NCI-H748 treated with DMSO at 0.1 percent for 48 hours (cell line): ENCODE measurements around the gene EXO5.
A peak's percentile ranks its signal among the peaks of the same experiment; 100 is the strongest.
"Not testable (repeated sequence)": the region's sequence is repeated elsewhere in the genome, so short reads cannot be mapped to it uniquely, and the experiment has no call there.

Experiments used
- DNase-seq: peaks from one replicate; lab custom pipeline; 2025; lab: John Stamatoyannopoulos, UW

Gene EXO5, protein sequence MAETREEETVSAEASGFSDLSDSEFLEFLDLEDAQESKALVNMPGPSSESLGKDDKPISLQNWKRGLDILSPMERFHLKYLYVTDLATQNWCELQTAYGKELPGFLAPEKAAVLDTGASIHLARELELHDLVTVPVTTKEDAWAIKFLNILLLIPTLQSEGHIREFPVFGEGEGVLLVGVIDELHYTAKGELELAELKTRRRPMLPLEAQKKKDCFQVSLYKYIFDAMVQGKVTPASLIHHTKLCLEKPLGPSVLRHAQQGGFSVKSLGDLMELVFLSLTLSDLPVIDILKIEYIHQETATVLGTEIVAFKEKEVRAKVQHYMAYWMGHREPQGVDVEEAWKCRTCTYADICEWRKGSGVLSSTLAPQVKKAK

GRCh38 chr1:40508375-40509341, at the start of gene EXO5:
TSS of gene EXO5 (plus strand) at chr1:40508767. CDS start at chr1:40514545, 5,778 bp downstream.
- peak; percentile 99 for DNase-seq

DNA sequence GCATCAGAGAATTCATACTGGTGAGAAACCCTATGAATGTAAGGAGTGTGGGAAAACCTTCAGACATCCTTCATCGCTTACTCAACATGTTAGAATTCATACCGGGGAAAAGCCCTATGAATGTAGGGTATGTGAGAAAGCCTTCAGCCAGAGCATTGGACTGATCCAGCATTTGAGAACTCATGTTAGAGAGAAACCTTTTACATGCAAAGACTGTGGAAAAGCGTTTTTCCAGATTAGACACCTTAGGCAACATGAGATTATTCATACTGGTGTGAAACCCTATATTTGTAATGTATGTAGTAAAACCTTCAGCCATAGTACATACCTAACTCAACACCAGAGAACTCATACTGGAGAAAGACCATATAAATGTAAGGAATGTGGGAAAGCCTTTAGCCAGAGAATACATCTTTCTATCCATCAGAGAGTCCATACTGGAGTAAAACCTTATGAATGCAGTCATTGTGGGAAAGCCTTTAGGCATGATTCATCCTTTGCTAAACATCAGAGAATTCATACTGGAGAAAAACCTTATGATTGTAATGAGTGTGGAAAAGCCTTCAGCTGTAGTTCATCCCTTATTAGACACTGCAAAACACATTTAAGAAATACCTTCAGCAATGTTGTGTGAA, 45.5 kb upstream of the EXO5 start:
- peak; percentile 75 for DNase-seq

DNA sequence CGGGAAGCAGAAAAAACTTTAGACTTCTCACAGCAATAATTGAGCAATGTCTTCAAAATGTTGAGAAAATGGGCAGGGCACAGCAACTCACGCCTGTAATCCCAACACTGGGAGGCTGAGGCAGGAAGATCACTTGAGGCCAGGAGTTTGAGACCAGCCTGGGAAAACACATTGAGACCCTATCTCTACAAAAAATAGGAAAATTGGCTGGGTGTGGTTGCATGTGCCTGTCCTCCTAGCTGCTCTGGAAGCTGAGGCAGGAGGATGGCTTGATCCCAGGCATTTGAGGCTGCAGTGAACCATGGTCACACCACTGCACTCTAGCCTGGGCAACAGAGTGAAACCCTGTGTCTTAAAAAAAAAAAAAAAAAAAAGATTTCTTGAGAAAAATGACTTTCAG, 39.2 kb upstream of the EXO5 start:
- no peak for DNase-seq

DNA sequence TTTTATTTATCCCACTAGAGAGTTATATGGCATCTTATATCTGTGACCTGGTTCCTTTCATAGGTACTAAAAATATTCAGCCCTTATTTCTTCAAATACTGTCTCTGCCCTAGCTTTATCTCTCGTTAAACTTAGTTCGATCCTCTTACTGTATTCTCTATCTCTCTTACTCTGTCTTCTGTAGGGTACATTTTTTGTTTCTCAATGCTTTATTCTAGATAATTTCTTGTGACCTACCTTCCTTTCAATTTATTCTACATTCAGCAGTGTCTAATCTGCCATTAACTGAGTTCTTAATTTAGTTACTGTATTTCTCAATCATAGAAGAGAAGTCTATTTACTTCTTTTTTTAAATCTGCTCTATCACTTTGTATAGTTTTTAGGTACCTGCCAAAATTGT, 33.3 kb upstream of the EXO5 start:
- no peak for DNase-seq

GRCh38 chr1:40476924-40477677, 31.5 kb upstream of the EXO5 start, which contains the start of gene ZFP69:
TSS of gene ZFP69 (plus strand) at chr1:40477290. CDS start at chr1:40479362, 2,072 bp downstream.
- peak; percentile 96 for DNase-seq

- peak; percentile 90 for DNase-seq
Observed at GRCh38 chr1:40477678-40478053, 30.9 kb upstream of the EXO5 start.

DNA sequence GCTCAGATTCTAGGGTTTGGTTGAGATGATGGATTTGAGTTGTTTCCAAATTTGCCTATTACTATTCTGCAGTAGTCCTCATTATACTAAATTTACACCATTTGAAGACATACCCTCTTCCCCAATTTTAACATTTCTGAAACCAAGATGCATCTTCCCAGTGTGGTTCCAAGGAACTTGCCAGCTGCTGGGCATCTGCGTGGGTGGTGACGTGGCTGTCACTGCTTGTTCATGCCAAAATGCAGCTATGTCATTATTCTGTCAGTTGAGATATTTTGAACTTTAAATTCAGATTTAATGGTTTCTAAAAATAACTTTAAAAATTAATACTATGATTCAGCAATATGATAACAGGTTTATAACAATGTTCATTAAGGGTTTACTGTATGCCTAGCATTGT, 30.3 kb upstream of the EXO5 start:
- no peak for DNase-seq

DNA sequence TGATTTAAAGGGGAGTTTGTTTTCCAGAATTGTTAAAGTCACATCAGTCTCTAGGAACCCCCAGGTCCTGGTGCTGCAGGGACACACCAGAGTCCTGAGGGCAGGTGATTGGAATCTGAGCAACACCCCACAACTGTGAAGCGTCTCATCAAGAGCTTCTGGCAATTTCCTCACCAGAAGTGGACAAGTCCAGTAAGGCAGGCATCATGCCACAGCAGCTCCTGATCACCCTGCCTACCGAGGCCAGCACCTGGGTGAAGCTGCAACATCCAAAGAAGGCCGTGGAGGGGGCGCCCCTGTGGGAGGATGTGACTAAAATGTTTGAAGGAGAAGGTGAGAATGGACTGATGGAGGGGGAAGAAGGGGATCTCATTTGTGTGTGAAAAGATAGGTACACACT, 29.4 kb upstream of the EXO5 start:
- DNase-seq, result no peak

- DNase-seq, result no peak
Observed at GRCh38 chr1:40495315-40495903, 13.2 kb upstream of the EXO5 start.

DNA sequence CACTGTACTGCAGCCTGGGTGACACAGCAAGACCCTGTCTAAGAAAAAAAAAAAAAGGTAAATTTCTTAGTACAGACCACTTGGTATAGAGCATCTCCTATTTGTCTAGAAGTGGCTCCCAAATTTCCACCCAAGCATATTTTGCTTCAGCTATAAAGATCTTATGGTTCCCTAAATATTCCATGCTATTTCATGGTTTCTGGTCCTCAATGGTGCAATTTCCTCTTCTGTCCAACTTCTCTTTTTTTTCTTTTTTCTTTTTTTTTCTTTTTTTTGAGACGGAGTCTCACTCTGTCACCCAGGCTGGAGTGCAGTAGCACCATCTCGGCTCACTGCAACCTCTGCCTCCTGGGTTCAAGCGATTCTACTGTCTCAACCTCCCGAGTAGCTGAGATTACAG, 5.9 kb upstream of the EXO5 start:
- not testable (repeated sequence) for DNase-seq

DNA sequence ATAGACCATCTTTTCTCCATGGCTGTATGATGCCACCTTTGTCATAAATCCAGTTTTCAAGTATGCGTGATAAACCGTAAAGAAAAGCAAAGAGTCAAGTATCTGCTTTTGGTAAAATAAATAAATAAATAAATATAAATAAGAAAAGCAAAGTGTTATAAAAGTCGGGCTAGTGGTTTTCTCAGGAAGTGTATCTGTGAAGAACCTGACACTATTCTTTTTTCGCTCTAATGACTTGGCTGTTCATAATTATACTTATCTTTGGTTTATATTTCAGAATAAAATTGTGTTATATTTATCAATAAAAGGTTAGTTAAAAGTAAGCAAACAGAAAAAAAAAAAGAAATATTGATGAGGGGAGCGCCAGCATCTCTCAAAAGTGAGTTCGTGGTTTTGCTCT, 594 bp upstream of the EXO5 start:
- no peak for DNase-seq

DNA sequence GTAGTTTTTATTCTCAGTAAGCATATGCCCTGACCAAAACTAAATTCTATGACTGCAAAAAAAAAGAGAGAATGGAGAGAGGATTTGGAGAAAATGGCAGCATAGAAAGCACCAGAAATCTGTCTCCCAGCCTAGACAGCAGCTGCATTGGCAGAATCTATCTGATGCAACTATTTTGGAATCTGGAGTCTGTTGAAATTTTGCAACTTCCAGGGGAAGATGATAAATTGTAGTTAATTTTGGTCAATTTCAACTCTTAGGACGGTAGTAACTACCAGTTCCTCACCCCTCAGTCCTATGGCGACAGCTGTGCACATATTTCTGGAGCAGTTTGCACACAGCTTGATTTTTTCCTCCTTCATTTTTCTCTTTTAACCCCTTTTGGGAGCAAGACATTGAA, 10.9 kb downstream of the EXO5 start:
- no peak for DNase-seq

DNA sequence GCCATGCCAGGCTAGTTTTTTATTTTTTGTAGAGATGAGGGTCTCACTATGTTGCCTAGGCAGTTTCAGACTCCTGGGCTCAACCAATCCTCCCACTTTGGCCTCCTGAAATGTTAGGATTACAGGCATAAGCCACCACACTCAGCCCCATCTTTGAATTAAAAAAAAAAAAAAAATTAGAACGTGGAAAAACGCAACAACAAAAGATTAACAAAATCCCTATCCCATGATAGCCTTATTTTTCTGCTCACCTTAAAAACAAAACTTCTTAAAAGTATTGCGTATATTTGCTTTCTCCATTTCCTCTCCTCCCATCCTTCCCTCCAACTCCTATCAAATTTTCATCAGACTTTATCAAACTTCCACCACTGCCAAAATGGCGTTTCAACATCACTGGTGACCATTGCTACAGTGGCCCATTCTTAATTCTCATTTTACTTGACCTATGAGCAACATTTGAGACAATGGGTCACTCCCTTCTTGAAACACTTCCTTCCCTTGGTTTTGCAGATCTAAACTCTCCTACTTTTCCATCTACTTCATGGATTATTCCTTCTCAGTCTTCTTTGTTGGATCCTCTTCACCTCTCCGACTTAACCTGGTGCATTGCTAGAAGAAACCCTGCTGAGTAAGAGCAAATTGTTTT, 22.3 kb downstream of the EXO5 start:
- no peak for DNase-seq

GRCh38 chr1:40531381-40532061, 23.0 kb downstream of the EXO5 start, which contains the start of gene ZNF684:
TSS of gene ZNF684 (plus strand) at chr1:40531637. CDS start at chr1:40533167, 1,530 bp downstream.
- DNase-seq, result peak; percentile 100

DNA sequence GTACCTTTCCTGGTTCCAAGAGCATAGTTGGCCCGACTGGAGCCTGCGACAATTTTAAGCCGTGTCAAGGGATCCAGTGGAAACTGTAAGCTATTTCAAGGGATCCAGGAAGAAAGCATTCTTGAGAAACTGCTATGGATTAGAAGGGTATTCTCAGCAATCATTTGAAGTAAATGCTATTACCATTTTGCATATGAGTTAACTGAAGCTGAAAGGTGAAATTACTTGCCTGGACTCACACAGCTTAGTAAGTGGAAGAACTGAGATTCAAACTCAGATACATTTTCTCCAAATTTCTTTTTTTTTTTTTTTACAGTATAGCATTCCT, 23.5 kb downstream of the EXO5 start:
- no peak for DNase-seq

DNA sequence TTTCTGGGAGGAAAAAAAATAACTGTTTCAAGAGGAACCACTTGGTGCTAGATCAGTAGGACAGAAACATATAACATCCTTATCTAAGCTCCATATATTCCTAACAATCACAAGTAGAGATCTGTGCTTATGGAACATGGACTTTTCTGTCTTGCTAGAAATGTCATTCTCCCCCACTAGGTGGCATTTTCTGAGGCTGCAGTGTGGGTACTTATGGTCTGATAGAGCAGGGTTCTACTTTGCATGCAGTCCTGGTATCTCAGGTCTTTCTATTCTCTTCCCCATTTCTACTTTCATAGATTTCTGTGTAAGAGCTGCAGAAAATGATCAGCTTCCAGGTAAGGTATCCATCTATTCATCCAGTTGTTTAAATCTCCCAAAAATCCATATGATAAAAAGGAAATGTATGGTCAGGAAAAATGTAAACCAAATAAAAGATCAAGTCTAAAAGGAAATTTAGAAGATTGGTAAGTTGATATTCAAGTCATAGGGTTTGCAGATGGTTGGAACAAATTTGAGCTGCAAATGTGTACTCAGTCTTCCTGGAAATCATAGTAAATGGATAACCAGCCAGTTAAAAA, 24.4 kb downstream of the EXO5 start:
- peak; percentile 97 for DNase-seq

DNA sequence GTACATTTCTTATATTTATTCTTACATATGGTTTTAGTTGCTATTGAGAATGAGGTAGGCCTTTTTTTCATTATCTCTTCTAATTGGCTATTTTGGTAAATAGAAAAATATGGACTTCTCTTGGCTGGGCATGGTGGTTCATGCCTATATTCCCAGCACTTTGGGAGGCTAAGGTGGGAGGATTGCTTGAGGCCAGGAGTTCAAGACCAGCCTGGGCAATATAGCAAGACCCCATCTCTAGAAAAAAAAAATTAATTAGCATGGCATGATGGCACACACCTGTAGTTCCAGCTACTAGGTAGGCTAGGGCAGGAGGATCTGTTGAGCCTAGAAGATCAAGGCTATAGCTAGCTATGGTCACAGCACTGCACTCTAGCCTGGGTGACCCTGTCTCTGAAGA, 26.0 kb downstream of the EXO5 start:
- DNase-seq, result no peak

DNA sequence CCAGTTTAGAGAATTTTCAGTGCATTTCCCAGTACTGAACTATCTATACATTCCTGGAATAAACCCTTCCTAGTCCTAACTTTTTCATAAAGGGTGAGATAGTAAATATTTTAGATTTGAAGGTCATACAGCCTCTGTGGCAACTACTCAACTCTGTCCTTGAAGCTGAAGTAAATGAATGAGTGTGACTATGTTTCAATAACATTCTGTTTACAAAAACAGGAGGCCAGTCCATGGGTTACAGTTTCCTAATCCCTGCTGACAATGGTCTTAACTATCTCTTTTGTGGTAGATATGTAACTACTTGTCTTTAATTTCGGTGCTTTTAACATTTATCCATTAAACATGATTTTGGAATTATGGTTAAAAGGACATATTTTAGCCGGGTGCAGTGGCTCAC, 27.2 kb downstream of the EXO5 start:
- DNase-seq, result no peak

DNA sequence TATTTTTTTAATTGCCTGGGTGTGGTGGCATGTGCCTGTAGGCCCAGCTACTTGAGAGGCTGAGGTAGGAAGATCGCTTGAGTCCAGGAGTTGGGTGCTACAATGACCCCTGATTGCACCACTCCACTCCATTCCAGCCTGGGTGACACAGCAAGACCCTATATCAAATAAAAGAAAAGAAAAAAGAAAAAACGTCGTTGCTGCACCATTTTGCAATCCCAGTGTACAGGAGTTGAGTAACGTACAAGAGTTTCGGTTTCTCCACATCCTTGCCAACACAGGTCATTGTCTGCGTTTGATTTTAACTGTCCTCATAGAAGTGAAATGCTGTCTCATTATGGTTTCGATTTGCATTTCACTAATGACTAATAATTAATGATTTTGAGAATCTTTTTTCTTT, 30.8 kb downstream of the EXO5 start:
- no peak for DNase-seq

DNA sequence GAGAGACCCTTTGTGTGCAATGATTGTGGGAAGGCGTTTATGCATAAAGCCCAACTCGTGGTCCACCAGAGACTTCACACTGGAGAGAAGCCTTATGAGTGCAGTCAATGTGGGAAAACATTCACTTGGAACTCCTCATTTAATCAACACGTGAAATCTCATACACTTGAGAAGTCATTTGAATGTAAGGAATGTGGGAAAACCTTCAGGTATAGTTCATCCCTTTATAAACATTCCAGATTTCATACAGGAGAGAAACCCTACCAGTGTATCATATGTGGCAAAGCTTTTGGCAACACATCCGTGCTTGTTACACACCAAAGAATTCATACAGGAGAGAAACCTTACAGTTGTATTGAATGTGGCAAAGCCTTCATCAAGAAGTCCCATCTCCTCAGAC, 38.4 kb downstream of the EXO5 start:
- DNase-seq, result no peak
